B cell (primary cell): ENCODE data around the gene AOC3. TPM values are rescaled to one million over a fixed set of nuclear protein-coding genes. Genes with fewer than 3 reads are reported as not detected.

Experiments
- ATAC-seq: fragments of 200-7000 bp; cut with Tn5 transposase; one replicate; pipeline ENCODE4 v1.10.0; 2021; ENCODE audit warnings: low read depth, mild to moderate bottlenecking, moderate number of reproducible peaks, moderate library complexity
- CTCF ChIA-PET: fragments of 350-600 bp; sonication (Branson Sonifier 250); formaldehyde crosslinking; loops from one replicate; lab custom pipeline; 2021; ENCODE audit warnings: antibody characterized with exemption, inconsistent platforms; lab: Charles Lee
- POLR2A ChIA-PET: fragments of 350-600 bp; sonication (Branson Sonifier 250); formaldehyde crosslinking; loops from one replicate; lab custom pipeline; 2021; ENCODE audit warnings: antibody characterized with exemption; lab: Charles Lee
- DNase-seq: peaks from one replicate; pipeline ENCODE4 v3.0.0; 2013
- H2AFZ ChIP-seq: 2 replicates; pipeline ENCODE4 v1.6.1; 2012; ENCODE audit warnings: mild to moderate bottlenecking, low read depth, low read length; ENCODE audit not compliant: insufficient read depth, poor library complexity, severe bottlenecking
- H3K27ac ChIP-seq, 2 donors: 1 replicate in 1 of 2; 2 replicates in 1 of 2; pipeline ENCODE4 v1.5.1; 2012 to 2013; ENCODE audit warnings: low read length in 2 of 2, mild to moderate bottlenecking in 2 of 2, moderate library complexity in 1 of 2
- H3K27me3 ChIP-seq, 4 experiments: fragments of 200-600 bp in 1 of 4; sonication (generic) in 1 of 4; replicated peaks in 1 of 4; 1 replicate in 2 of 4; 2 replicates in 2 of 4; pipeline versions ENCODE4 v1.6.1 to v1.7.0; 2013 to 2016; ENCODE audit warnings: low read length in 3 of 4, mild to moderate bottlenecking in 2 of 4, mixed read lengths in 1 of 4, moderate library complexity in 1 of 4; ENCODE audit not compliant: insufficient read depth in 4 of 4, control insufficient read depth in 3 of 4; ENCODE audit errors: control extremely low read depth in 1 of 4
- H3K36me3 ChIP-seq, 2 experiments: replicated peaks in 1 of 2; 1 replicate in 1 of 2; 2 replicates in 1 of 2; pipeline versions ENCODE4 v1.6.1 to v1.7.1; 2013; ENCODE audit warnings: low read length in 1 of 2; ENCODE audit not compliant: insufficient read depth in 2 of 2, control insufficient read depth in 1 of 2; ENCODE audit errors: control extremely low read depth in 1 of 2, extremely low read depth in 1 of 2
- H3K4me1 ChIP-seq, 2 donors: fragments of 200-600 bp in 1 of 2; sonication (generic) in 1 of 2; 1 replicate in 1 of 2; 2 replicates in 1 of 2; pipeline versions ENCODE4 v1.5.1 to v1.6.1; 2013 to 2017; ENCODE audit warnings: low read length in 2 of 2; ENCODE audit not compliant: control insufficient read depth in 2 of 2, insufficient read depth in 2 of 2
- H3K4me2 ChIP-seq: replicated peaks from 2 replicates; pipeline ENCODE3; 2012; ENCODE audit warnings: mild to moderate bottlenecking, low read depth, low read length; ENCODE audit not compliant: poor library complexity, severe bottlenecking
- H3K4me3 ChIP-seq, 5 experiments: fragments of 200-600 bp in 1 of 5; sonication (generic) in 1 of 5; 1 replicate in 3 of 5; 2 replicates in 2 of 5; pipeline versions ENCODE4 v1.5.1 to v1.7.0; 2011 to 2016; ENCODE audit warnings: low read length in 4 of 5, mild to moderate bottlenecking in 4 of 5, low read depth in 2 of 5, control low read depth in 1 of 5, moderate library complexity in 1 of 5; ENCODE audit not compliant: insufficient read depth in 1 of 5; ENCODE audit errors: control extremely low read depth in 1 of 5, extremely low read depth in 1 of 5
- H3K79me2 ChIP-seq: fragments of 200-600 bp; sonication (generic); one replicate; pipeline ENCODE4 v1.6.0; 2016; ENCODE audit warnings: low read length; ENCODE audit not compliant: control insufficient read depth, insufficient read depth
- H3K9ac ChIP-seq: fragments of 200-600 bp; sonication (generic); 2 replicates; pipeline ENCODE4 v1.6.1; 2017; ENCODE audit warnings: mild to moderate bottlenecking, low read length, moderate library complexity
- H3K9me3 ChIP-seq, 3 donors: one replicate each; pipeline versions ENCODE4 v1.6.1 to v1.7.1; 2013; ENCODE audit warnings: low read length in 2 of 3; ENCODE audit not compliant: control insufficient read depth in 2 of 3, insufficient read depth in 1 of 3; ENCODE audit errors: control extremely low read depth in 1 of 3
- H4K20me1 ChIP-seq: 2 replicates; pipeline ENCODE4 v1.6.0; 2012; ENCODE audit warnings: mild to moderate bottlenecking, low read length; ENCODE audit not compliant: insufficient read depth, control insufficient read depth, poor library complexity, severe bottlenecking
- H3K27ac Mint-ChIP-seq: one replicate; pipeline ENCODE4 v1.8.0; 2021; ENCODE audit warnings: mixed read lengths
- H3K27me3 Mint-ChIP-seq: one replicate; pipeline ENCODE4 v1.8.0; 2021; ENCODE audit warnings: mixed read lengths
- H3K4me1 Mint-ChIP-seq: one replicate; pipeline ENCODE4 v1.8.0; 2021; ENCODE audit warnings: mixed read lengths
- H3K4me3 Mint-ChIP-seq: one replicate; pipeline ENCODE4 v1.8.0; 2021; ENCODE audit warnings: mixed read lengths
- H3K9me3 Mint-ChIP-seq: one replicate; pipeline ENCODE4 v1.8.0; 2022; ENCODE audit warnings: mixed read lengths; ENCODE audit not compliant: insufficient read depth
- CTCF ChIP-seq: fragments of 200-600 bp; IDR thresholded peaks from one replicate; pipeline ENCODE4 v1.8.0; 2022; ENCODE audit warnings: antibody characterized with exemption, mild to moderate bottlenecking
- EZH2 ChIP-seq: IDR thresholded peaks from 2 replicates; pipeline ENCODE4 v1.6.1; 2012; ENCODE audit warnings: borderline replicate concordance, low read depth, mild to moderate bottlenecking, moderate library complexity, low read length; ENCODE audit not compliant: insufficient read depth, poor library complexity, severe bottlenecking
- WGBS: methylation state at CpG from one replicate; pipeline ENCODE4 v1.1.5; 2013; ENCODE audit warnings: missing lambda C conversion rate; ENCODE audit not compliant: insufficient coverage; 5-methylcytosine and 5-hydroxymethylcytosine counted together
- intact Hi-C: fragments of 100-400 bp; cut with micrococcal nuclease; formaldehyde crosslinking; loops from one replicate; pipeline ENCODE4 v1.10.0; 2022
- polyA plus RNA-seq: library from polyadenylated mRNA; depleted of rRNA; stranded (reverse); fragments of >200 nt; gene quantifications from 2 replicates; pipeline ENCODE4 v1.2.3, GENCODE V29; 2012
- total RNA-seq, 2 donors: library from RNA; stranded (reverse); fragments of 120-200 nt in 1 of 2; gene quantifications; 1 replicate in 1 of 2; 2 replicates in 1 of 2; pipeline versions ENCODE4 v1.2.3 to v1.2.4, GENCODE V29; 2013 to 2022

Gene AOC3
- total and polyA plus RNA-seq, 2 donors (not counting 1 experiment from before 2014, with no cell fraction given), result 1.2 to 1.5 TPM

DNA sequence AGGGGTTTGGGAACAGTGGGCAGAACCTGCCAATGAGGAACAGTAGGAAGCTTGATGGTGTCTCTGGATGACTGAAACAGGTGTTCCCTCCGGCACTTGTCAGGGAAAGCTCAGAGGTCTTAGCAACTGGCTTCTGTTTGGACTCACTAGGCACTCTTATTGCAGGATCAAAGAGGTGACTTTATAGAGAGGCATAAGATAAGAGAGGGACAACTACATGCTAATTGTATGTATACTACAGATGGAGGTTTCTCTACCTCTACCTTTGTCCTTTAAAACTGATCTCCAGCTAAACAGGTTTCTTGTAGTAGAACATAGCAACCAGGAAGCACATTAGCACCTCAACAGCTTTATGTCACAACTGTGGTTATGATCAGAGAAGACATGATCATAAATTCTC is 44.8 kb upstream of the AOC3 start:
- intact Hi-C loops, result no loop called here
- H3K79me2 ChIP-seq, result no peaks in the 10 kb centered on the region
- H3K27me3 Mint-ChIP-seq, result no peaks in the 10 kb centered on the region
- H3K4me1 Mint-ChIP-seq, result no peaks in the 10 kb centered on the region
- H3K4me3 ChIP-seq, result no peak overlapping the region
- WGBS, result 100% methylated on average over 1 of the region's 1 CpG
- no peak for DNase-seq
- no peaks in the 10 kb centered on the region for H3K27me3 ChIP-seq
- no peaks in the 10 kb centered on the region for H3K4me1 ChIP-seq
- no peak overlapping the region for H3K4me2 ChIP-seq
- peaks cover under 1 to 17% of the 10 kb centered on the region in 2 experiments for H3K36me3 ChIP-seq
- no peaks in the 10 kb centered on the region for H3K9me3 Mint-ChIP-seq
- H3K4me3 Mint-ChIP-seq, result no peak overlapping the region
- no peak overlapping the region for H3K27ac ChIP-seq
- TF ChIP-seq EZH2, result no peak
- no peak for TF ChIP-seq CTCF
- no peaks in the 10 kb centered on the region for H3K9me3 ChIP-seq
- no peak for ATAC-seq
- CTCF ChIA-PET, result interaction anchor here (0.7 kb wide), 1 partner anchor 24 kb away, joined by 4 read pairs; no protein-coding TSS in a partner anchor
- POLR2A ChIA-PET, result interaction anchor here (0.7 kb wide), 1 partner anchor 901 kb away, joined by 4 read pairs; no protein-coding TSS in a partner anchor
- H2AFZ ChIP-seq, result no peak overlapping the region
- H3K9ac ChIP-seq, result no peak overlapping the region
- no peak overlapping the region for H3K27ac Mint-ChIP-seq
- no peaks in the 10 kb centered on the region for H4K20me1 ChIP-seq

- TF ChIP-seq EZH2 (no peak), CTCF (no peak)
- Mint-ChIP-seq H3K4me1 (no peaks in the 10 kb centered on the region), H3K9me3 (no peaks in the 10 kb centered on the region), H3K4me3 (no peak overlapping the region), H3K27me3 (no peaks in the 10 kb centered on the region), H3K27ac (no peak overlapping the region)
- ATAC-seq (no peak), DNase-seq (no peak)
- intact Hi-C loops, result no loop called here
- no peaks in the 10 kb centered on the region for H3K4me1 ChIP-seq
- no peak overlapping the region for H3K4me3 ChIP-seq
- ChIA-PET POLR2A (no interaction called here), CTCF (interaction anchor here (0.5 kb wide), 1 partner anchor 265 kb away, joined by 4 read pairs; no protein-coding TSS in a partner anchor)
- no peaks in the 10 kb centered on the region for H3K27me3 ChIP-seq
- no CpG with 5 or more reads among the region's 3 CpGs for WGBS
- no peak overlapping the region for H3K9ac ChIP-seq
- no peaks in the 10 kb centered on the region for H3K79me2 ChIP-seq
- H2AFZ ChIP-seq, result no peak overlapping the region
- no peaks in the 10 kb centered on the region for H3K9me3 ChIP-seq
- no peak overlapping the region for H3K4me2 ChIP-seq
- no peaks in the 10 kb centered on the region for H4K20me1 ChIP-seq
- H3K36me3 ChIP-seq, result peaks cover 3 to 32% of the 10 kb centered on the region in 2 experiments
- no peak overlapping the region for H3K27ac ChIP-seq
Measured at GRCh38 chr17:42809250-42809649, 41.7 kb upstream of the AOC3 start.
